CD4-positive, alpha-beta T cell treated with Interleukin-2 at 100 ng/mL for 4 hours (primary cell): ENCODE results near the gene NANOS3.

Source experiments
- DNase-seq: peaks from one replicate; pipeline ENCODE4 v3.0.0-alpha.2; 2020; ENCODE audit warnings: low spot score

Gene NANOS3

GRCh38 chr19:13876834-13877233 lies at the start of gene NANOS3:
NANOS3 (plus strand) TSS chr19:13877134; CDS start chr19:13877249, 115 bp downstream.
- no peak for DNase-seq

- DNase-seq, result no peak
Observed at GRCh38 chr19:13827656-13828055, 49.3 kb upstream of the NANOS3 start.

- no peak for DNase-seq
Observed at GRCh38 chr19:13830114-13830740, 46.7 kb upstream of the NANOS3 start.

- DNase-seq, result no peak
Observed at GRCh38 chr19:13830741-13831536, 46.0 kb upstream of the NANOS3 start.

- DNase-seq, result no peak
Observed at GRCh38 chr19:13831537-13832467, 45.1 kb upstream of the NANOS3 start.

GRCh38 chr19:13833330-13834243 lies 43.3 kb upstream of the NANOS3 start:
- DNase-seq, result peak; percentile 90

- DNase-seq, result no peak
Observed at GRCh38 chr19:13834244-13835069, 42.5 kb upstream of the NANOS3 start.

GRCh38 chr19:13835791-13836723 lies 40.9 kb upstream of the NANOS3 start:
- no peak for DNase-seq

GRCh38 chr19:13838435-13839129 lies 38.4 kb upstream of the NANOS3 start:
- DNase-seq, result no peak

GRCh38 chr19:13839130-13839937 lies 37.6 kb upstream of the NANOS3 start:
- DNase-seq, result peak; percentile 80

GRCh38 chr19:13839938-13840304 lies 37.0 kb upstream of the NANOS3 start:
- no peak for DNase-seq

GRCh38 chr19:13840305-13841085 lies 36.4 kb upstream of the NANOS3 start:
- peak; percentile 68 for DNase-seq

GRCh38 chr19:13841086-13841961 lies 35.6 kb upstream of the NANOS3 start:
- DNase-seq, result peak; percentile 67

- DNase-seq, result peak; percentile 64
Observed at GRCh38 chr19:13841962-13842290, 35.0 kb upstream of the NANOS3 start.

GRCh38 chr19:13842291-13843103 lies 34.4 kb upstream of the NANOS3 start:
- DNase-seq, result peak; percentile 89
